ENCODE results near the gene TMEM43.

DNA sequence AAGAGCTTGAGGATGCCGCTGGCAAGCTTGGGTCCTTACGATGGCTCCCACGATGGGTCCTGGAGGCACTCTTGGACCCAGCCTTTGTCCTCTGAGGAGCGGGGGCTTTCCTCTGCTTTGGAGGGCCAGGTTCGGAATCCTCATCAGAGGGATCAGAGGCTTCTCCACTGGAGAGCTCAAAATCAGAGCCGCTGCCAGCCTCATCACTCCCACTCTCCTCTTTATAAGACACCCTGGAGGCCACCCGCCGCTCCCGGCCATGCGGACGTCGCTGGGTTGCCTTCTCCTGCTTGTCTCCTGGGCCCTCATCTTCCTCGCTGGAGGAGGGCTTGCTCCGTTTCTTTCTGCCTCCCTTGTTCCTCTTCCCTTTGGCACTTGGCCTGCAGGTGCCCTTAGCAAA, 33.5 kb downstream of the TMEM43 start:
- TF ChIP-seq, protein P1, sequence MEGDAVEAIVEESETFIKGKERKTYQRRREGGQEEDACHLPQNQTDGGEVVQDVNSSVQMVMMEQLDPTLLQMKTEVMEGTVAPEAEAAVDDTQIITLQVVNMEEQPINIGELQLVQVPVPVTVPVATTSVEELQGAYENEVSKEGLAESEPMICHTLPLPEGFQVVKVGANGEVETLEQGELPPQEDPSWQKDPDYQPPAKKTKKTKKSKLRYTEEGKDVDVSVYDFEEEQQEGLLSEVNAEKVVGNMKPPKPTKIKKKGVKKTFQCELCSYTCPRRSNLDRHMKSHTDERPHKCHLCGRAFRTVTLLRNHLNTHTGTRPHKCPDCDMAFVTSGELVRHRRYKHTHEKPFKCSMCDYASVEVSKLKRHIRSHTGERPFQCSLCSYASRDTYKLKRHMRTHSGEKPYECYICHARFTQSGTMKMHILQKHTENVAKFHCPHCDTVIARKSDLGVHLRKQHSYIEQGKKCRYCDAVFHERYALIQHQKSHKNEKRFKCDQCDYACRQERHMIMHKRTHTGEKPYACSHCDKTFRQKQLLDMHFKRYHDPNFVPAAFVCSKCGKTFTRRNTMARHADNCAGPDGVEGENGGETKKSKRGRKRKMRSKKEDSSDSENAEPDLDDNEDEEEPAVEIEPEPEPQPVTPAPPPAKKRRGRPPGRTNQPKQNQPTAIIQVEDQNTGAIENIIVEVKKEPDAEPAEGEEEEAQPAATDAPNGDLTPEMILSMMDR (IDR thresholded peaks at IDR 0.05): no peak
- no peak for TF ChIP-seq POLR2AphosphoS5 (IDR thresholded peaks at IDR 0.05)
- no peak for TF ChIP-seq EP300 (IDR thresholded peaks at IDR 0.05)
- no peak for TF ChIP-seq POLR2A (IDR thresholded peaks at IDR 0.05)
